Stimulated activated CD4-positive, alpha-beta T cell treated with anti-CD3 and anti-CD28 coated beads, TNF-alpha, amount 100 ng/mL, for 48 hours (primary cell): Measurements from ENCODE around the gene RBM33.
"Not testable (repeated sequence)": the region's sequence is repeated elsewhere in the genome, so short reads cannot be mapped to it uniquely, and the experiment has no call there.

Experiments
- DNase-seq, 3 donors: peaks; one replicate each; pipeline ENCODE4 v3.0.0-alpha.2; 2020; ENCODE audit warnings: low read depth in 3 of 3

The RBM33 gene

GRCh38 chr7:155644178-155644970, at the start of gene RBM33:
TSS of gene RBM33 (plus strand) at chr7:155644661. CDS start at chr7:155644877, 216 bp downstream.
- DNase-seq: peak; percentile 68 to 78 (median 76)

- DNase-seq: no peak
Measured at GRCh38 chr7:155594961-155595366, 49.5 kb upstream of the RBM33 start.

- no peak for DNase-seq
Measured at GRCh38 chr7:155597753-155598140, 46.7 kb upstream of the RBM33 start.

GRCh38 chr7:155598810-155599210, 45.7 kb upstream of the RBM33 start:
- DNase-seq: peak; percentile 61 to 83 (median 80)

- no peak for DNase-seq
Measured at GRCh38 chr7:155602156-155602555, 42.3 kb upstream of the RBM33 start.

GRCh38 chr7:155602750-155603149, 41.7 kb upstream of the RBM33 start:
- DNase-seq: no peak

- DNase-seq: no peak
Measured at GRCh38 chr7:155603205-155603857, 41.1 kb upstream of the RBM33 start.

- DNase-seq: no peak
Measured at GRCh38 chr7:155603858-155604503, 40.5 kb upstream of the RBM33 start.

- no peak for DNase-seq
Measured at GRCh38 chr7:155604504-155604997, 39.9 kb upstream of the RBM33 start.

GRCh38 chr7:155609185-155609584, 35.3 kb upstream of the RBM33 start:
- DNase-seq: no peak

- no peak for DNase-seq
Measured at GRCh38 chr7:155610633-155611193, 33.7 kb upstream of the RBM33 start.

GRCh38 chr7:155611808-155612447, 32.5 kb upstream of the RBM33 start:
- no peak for DNase-seq

GRCh38 chr7:155612658-155613057, 31.8 kb upstream of the RBM33 start:
- no peak for DNase-seq

GRCh38 chr7:155615085-155615484, 29.4 kb upstream of the RBM33 start:
- not testable (repeated sequence) for DNase-seq

- DNase-seq: no peak
Measured at GRCh38 chr7:155618708-155619633, 25.5 kb upstream of the RBM33 start.

- DNase-seq: no peak
Measured at GRCh38 chr7:155619634-155620271, 24.7 kb upstream of the RBM33 start.

GRCh38 chr7:155620497-155620896, 24.0 kb upstream of the RBM33 start:
- no peak for DNase-seq

GRCh38 chr7:155621418-155621980, 23.0 kb upstream of the RBM33 start:
- no peak for DNase-seq

- DNase-seq: no peak
Measured at GRCh38 chr7:155624412-155624811, 20.0 kb upstream of the RBM33 start.

- no peak for DNase-seq
Measured at GRCh38 chr7:155625557-155625956, 18.9 kb upstream of the RBM33 start.
